IPS-15b (cell line): ENCODE data around the gene FYB2.

Source experiments
- H3K27me3 ChIP-seq: one replicate; pipeline ENCODE4 v1.6.1; 2013; ENCODE audit warnings: low read length; ENCODE audit not compliant: control insufficient read depth, insufficient read depth
- H3K36me3 ChIP-seq: one replicate; pipeline ENCODE4 v1.6.1; 2013; ENCODE audit warnings: low read length; ENCODE audit not compliant: control insufficient read depth, insufficient read depth
- H3K4me1 ChIP-seq: one replicate; pipeline ENCODE4 v1.6.1; 2013; ENCODE audit warnings: mild to moderate bottlenecking, low read length; ENCODE audit not compliant: control insufficient read depth, insufficient read depth
- H3K4me3 ChIP-seq: one replicate; pipeline ENCODE4 v1.5.1; 2013; ENCODE audit warnings: low read depth, low read length
- H3K9ac ChIP-seq: one replicate; pipeline ENCODE4 v1.6.1; 2013; ENCODE audit warnings: low read depth, mild to moderate bottlenecking, low read length
- H3K9me3 ChIP-seq: one replicate; pipeline ENCODE4 v1.6.1; 2013; ENCODE audit warnings: mild to moderate bottlenecking, low read length; ENCODE audit not compliant: control insufficient read depth, insufficient read depth

Gene FYB2

GRCh38 chr1:56831871-56832693 lies 12.9 kb upstream of the FYB2 start:
- Histone ChIP-seq H3K27me3 (no peaks in the 10 kb centered on the region), H3K36me3 (no peaks in the 10 kb centered on the region), H3K9me3 (no peaks in the 10 kb centered on the region), H3K9ac (no peak overlapping the region), H3K4me3 (no peak overlapping the region), H3K4me1 (no peaks in the 10 kb centered on the region)

DNA sequence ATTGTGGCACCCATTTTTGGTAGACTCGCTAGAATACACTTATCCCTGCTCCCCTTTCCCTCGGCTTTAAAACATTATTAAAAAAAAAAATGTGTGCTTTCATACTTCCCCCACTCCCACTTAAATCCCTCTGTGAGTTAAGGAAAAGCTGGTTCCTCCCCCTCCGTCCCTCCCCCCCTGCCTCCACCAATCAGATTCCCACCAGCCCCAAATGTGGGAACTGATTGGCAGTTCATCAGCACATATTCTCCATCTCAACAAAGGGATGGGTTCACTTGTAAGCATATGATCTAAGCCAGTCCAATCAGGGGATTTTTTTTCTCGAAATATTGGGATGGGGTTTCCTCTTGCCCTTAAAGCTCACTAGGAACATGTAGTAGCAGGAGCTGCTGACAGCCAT lies 10.8 kb upstream of the FYB2 start:
- Histone ChIP-seq H3K4me3 (no peak overlapping the region), H3K4me1 (no peaks in the 10 kb centered on the region)

GRCh38 chr1:56827711-56828110 lies 8.5 kb upstream of the FYB2 start:
- H3K4me3 ChIP-seq, result no peak overlapping the region
- no peaks in the 10 kb centered on the region for H3K9me3 ChIP-seq
- H3K27me3 ChIP-seq, result no peaks in the 10 kb centered on the region
- no peaks in the 10 kb centered on the region for H3K4me1 ChIP-seq
- no peaks in the 10 kb centered on the region for H3K36me3 ChIP-seq
- no peak overlapping the region for H3K9ac ChIP-seq

More for the DNA sequence above, 10.8 kb upstream of the FYB2 start:
- Histone ChIP-seq H3K36me3 (no peaks in the 10 kb centered on the region), H3K9ac (no peak overlapping the region), H3K27me3 (no peaks in the 10 kb centered on the region), H3K9me3 (no peaks in the 10 kb centered on the region)

- Histone ChIP-seq H3K36me3 (no peaks in the 10 kb centered on the region), H3K4me3 (no peak overlapping the region), H3K27me3 (peaks cover 2% of the 10 kb centered on the region), H3K4me1 (peaks cover 8% of the 10 kb centered on the region), H3K9me3 (no peaks in the 10 kb centered on the region), H3K9ac (no peak overlapping the region)
Measured at GRCh38 chr1:56825436-56825835, 6.2 kb upstream of the FYB2 start.

DNA sequence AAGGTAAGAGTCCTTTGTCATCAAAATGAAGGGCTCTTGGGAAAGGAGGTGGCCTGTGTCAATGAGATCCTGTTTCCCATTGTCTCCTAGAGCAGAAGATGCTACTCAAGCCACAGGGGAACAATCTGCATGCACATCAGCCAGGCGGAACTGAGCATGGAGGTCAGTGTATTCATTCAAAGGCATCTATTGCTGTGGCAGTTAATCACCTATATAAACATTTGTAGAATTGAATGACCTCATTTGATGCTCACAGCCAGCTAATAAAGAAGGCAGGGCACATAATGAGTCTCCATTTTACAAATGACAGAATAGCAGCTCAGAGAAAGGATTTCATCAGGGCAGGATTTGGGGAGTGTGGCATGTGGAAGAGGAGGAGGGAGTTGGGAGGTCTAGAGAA lies 5.7 kb upstream of the FYB2 start:
- peaks cover 2% of the 10 kb centered on the region for H3K27me3 ChIP-seq
- no peaks in the 10 kb centered on the region for H3K9me3 ChIP-seq
- H3K9ac ChIP-seq, result no peak overlapping the region
- H3K36me3 ChIP-seq, result no peaks in the 10 kb centered on the region
- H3K4me1 ChIP-seq, result peaks cover 8% of the 10 kb centered on the region
- no peak overlapping the region for H3K4me3 ChIP-seq

DNA sequence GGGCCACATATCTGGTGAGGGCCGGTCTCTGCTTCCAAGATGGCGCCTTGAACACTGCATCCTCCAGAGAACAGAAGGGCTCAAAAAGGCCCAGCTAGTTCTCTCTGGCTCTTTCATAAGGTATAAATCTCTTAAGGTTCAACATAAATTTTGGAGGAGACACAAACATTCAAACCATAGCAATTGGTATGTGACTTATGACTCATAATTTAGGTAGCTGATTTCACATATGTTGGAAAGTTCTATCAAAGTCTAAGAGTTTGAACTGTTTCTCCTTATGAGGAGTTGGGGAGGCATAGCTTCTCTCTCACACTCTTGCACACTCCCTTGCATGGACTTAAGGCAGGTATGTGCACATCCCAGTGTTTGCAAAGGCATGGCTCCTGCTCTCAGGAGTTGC lies 5.1 kb upstream of the FYB2 start:
- Histone ChIP-seq H3K36me3 (no peaks in the 10 kb centered on the region), H3K27me3 (peaks cover 2% of the 10 kb centered on the region), H3K9ac (no peak overlapping the region), H3K4me3 (no peak overlapping the region), H3K9me3 (no peaks in the 10 kb centered on the region), H3K4me1 (peaks cover 8% of the 10 kb centered on the region)

GRCh38 chr1:56821462-56821797 lies 2.2 kb upstream of the FYB2 start:
- Histone ChIP-seq H3K9ac (no peak overlapping the region), H3K36me3 (no peaks in the 10 kb centered on the region), H3K27me3 (peaks cover 2% of the 10 kb centered on the region), H3K4me1 (peaks cover 8% of the 10 kb centered on the region), H3K9me3 (no peaks in the 10 kb centered on the region), H3K4me3 (no peak overlapping the region)

DNA sequence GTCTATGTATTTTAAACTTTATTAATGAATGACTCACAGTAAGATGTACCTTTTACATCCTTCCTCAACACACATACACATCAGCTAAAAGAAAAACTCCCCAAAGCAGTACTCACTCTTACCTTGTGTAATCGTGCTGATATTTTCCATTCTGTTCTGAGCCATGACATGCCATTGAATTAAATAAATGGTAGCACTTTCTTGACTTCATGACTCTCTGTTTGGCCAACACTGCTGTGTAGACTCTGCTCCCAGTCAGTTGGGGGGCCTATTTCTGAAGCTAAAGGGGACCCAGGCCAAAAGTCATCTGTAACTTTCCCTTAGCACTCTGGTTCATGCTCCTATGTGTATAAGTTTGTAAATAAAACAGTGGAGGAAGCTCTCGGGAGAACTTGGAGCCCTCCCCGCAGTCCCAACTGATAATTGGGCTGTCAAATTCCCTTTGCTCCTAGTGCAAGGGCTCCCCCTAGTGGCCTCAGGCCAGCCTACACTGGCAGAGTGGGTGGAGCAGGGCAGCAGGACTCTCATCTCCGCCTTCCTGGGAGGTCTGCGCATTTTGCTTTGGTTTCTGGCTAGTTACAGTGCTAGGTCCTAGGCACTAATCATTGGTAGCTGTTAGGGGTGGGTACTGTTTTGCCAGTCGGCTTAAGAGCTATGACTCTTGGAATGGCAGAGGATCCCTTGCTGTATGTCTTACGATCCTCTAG lies 1.7 kb upstream of the FYB2 start:
- H3K4me1 ChIP-seq, result peaks cover 8% of the 10 kb centered on the region
- H3K4me3 ChIP-seq, result no peak overlapping the region
- no peak overlapping the region for H3K9ac ChIP-seq
- H3K27me3 ChIP-seq, result peaks cover 2% of the 10 kb centered on the region
- no peaks in the 10 kb centered on the region for H3K9me3 ChIP-seq
- H3K36me3 ChIP-seq, result no peaks in the 10 kb centered on the region

DNA sequence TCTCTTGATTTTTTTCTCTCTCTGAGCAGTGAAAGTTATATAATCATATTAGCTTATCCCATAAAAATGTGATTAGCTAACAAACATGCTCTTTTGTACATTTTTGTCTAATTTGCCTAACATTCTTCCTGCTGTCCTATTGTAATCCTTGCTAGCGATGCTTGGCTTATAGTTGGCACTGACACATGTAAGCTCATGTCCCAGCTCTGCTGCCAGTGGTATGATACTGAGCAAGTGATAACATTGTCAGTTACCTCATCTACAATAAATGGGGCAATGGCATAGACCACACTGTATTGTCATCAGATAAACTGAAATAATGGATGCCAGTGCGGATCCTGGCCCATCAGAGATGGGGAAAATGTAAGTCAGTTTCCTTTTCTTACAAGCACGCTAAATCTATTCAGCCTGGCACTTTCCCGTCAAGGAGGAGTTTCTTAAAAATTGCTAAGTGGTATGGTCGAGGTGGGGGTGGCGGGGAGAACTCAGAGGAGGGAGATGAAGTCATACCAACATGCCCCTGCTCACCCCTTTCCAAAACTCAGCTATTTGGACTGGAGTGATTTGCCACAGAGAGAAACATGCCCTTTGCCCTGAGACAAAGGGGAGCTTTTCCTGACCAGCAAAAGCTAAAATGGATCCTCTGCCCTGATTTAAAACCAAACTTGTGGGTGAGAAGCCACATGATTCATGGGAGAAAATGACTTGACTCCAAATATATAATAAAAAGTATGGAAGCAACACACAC lies 1.3 kb downstream of the FYB2 start:
- Histone ChIP-seq H3K9me3 (no peaks in the 10 kb centered on the region), H3K4me1 (peaks cover 8% of the 10 kb centered on the region), H3K27me3 (peaks cover 2% of the 10 kb centered on the region), H3K36me3 (no peaks in the 10 kb centered on the region), H3K4me3 (no peak overlapping the region), H3K9ac (no peak overlapping the region)

- no peak overlapping the region for H3K4me3 ChIP-seq
- H3K9ac ChIP-seq, result no peak overlapping the region
- peaks cover 2% of the 10 kb centered on the region for H3K27me3 ChIP-seq
- no peaks in the 10 kb centered on the region for H3K36me3 ChIP-seq
- peaks cover 8% of the 10 kb centered on the region for H3K4me1 ChIP-seq
- H3K9me3 ChIP-seq, result no peaks in the 10 kb centered on the region
Measured at GRCh38 chr1:56816909-56817308, 2.3 kb downstream of the FYB2 start.

DNA sequence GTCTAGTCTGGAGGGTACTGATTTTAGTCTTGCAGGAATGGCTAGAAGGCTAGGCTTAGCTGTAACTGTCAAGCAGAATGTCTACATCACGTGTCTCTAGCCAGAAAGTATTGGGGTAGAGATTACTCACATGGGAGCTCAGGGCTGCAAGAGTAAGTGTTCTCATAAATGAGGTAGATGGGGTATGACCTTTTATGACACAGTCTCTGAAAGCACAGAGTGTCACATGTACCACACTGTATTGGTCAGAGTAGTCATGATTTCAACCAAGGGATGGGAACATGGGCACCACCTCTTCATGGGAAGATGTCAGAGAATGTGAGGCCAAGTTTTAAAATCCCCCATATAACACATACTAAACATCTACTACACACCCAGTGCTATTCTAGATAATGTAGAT lies 2.9 kb downstream of the FYB2 start:
- H3K36me3 ChIP-seq, result no peaks in the 10 kb centered on the region
- H3K9me3 ChIP-seq, result no peaks in the 10 kb centered on the region
- H3K4me1 ChIP-seq, result peaks cover 5% of the 10 kb centered on the region
- H3K27me3 ChIP-seq, result peaks cover 1% of the 10 kb centered on the region
- no peak overlapping the region for H3K9ac ChIP-seq
- H3K4me3 ChIP-seq, result no peak overlapping the region
